ENCODE data around the gene OAS2.
"Not testable (repeated sequence)": the region's sequence is repeated elsewhere in the genome, so short reads cannot be mapped to it uniquely, and the experiment has no call there.

Gene OAS2

DNA sequence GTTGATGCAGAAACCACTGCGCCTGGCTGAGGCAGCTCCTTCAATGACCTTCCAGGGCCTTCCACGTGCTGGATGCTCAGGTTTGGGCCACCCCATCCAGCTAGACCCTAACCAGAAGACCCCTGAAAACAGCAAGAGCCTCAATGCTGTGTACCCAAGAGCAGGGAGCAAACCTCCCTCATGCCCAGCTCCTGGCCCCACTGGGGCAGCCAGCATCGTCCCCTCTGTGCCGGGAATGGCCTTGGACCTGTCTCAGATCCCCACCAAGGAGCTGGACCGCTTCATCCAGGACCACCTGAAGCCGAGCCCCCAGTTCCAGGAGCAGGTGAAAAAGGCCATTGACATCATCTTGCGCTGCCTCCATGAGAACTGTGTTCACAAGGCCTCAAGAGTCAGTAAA is 29.5 kb upstream of the OAS2 start:
- DNase-seq (ENCODE audit: low read depth): no peak

DNA sequence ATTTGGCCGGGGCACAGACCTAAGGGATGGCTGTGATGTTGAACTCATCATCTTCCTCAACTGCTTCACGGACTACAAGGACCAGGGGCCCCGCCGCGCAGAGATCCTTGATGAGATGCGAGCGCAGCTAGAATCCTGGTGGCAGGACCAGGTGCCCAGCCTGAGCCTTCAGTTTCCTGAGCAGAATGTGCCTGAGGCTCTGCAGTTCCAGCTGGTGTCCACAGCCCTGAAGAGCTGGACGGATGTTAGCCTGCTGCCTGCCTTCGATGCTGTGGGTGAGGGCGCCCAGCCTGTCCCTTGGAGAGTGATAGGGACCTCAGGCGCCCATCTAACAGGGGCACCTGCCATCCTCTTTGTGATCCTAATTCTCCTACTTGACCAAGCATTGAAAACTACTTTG is 27.6 kb upstream of the OAS2 start:
- no peak for DNase-seq (ENCODE audit: low read depth)

DNA sequence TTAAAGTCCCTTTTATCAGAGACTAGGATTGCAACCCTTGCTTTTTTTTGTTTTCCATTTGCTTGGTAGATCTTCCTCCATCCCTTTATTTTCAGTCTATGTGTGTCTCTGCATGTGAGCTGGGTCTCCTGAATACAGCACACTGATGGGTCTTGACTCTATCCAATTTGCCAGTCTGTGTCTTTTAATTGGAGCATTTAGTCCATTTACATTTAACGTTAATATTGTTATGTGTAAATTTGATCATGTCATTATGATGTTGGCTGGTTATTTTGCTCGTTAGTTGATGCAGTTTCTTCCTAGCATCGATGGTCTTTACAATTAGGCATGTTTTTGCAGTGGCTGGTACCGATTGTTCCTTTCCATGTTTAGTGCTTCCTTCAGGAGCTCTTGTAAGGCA is 21.2 kb upstream of the OAS2 start:
- not testable (repeated sequence) for DNase-seq (ENCODE audit: low read depth)

DNA sequence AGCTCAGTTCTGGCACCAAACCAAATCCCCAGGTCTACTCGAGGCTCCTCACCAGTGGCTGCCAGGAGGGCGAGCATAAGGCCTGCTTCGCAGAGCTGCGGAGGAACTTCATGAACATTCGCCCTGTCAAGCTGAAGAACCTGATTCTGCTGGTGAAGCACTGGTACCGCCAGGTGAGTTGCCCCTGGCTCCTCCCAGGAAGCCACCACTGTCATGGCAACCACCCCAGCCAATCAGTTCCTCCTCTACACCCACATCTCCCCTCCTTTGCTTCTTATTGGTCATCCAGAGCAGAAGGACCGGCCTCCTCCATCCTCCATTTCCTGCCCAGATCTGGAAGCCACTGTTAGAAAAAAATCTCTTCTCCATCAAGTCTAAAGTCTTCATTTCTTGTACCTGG is 17.2 kb upstream of the OAS2 start:
- no peak for DNase-seq (ENCODE audit: low read depth)

DNA sequence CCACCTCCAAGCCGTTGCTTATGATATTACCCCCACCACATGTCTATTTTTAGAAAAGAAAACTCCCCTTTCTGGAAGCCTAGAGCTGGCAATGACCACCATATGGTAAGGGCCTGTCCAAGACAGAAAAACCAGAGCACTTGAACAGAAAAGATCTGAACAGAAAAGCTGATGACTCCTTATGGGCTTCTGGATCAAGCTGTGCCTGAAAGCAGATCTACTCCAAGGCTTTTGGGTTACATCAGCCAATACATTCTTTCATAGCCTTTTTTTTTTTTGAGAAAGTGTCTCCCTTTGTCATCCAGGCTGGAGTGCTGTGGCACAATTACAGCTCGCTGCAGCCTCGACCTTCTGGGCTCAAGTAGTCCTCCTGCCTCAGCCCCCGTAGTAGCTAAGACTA is 16.8 kb upstream of the OAS2 start:
- no peak for DNase-seq (ENCODE audit: low read depth)

DNA sequence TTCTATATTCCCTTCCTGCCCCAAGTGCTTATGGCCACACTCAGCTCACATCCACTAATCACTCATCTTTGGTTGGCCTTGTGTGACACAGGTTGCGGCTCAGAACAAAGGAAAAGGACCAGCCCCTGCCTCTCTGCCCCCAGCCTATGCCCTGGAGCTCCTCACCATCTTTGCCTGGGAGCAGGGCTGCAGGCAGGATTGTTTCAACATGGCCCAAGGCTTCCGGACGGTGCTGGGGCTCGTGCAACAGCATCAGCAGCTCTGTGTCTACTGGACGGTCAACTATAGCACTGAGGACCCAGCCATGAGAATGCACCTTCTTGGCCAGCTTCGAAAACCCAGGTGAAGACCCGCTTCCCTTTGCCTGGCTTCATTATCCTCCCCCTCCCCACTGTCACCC is 15.8 kb upstream of the OAS2 start:
- DNase-seq (ENCODE audit: low read depth): no peak

DNA sequence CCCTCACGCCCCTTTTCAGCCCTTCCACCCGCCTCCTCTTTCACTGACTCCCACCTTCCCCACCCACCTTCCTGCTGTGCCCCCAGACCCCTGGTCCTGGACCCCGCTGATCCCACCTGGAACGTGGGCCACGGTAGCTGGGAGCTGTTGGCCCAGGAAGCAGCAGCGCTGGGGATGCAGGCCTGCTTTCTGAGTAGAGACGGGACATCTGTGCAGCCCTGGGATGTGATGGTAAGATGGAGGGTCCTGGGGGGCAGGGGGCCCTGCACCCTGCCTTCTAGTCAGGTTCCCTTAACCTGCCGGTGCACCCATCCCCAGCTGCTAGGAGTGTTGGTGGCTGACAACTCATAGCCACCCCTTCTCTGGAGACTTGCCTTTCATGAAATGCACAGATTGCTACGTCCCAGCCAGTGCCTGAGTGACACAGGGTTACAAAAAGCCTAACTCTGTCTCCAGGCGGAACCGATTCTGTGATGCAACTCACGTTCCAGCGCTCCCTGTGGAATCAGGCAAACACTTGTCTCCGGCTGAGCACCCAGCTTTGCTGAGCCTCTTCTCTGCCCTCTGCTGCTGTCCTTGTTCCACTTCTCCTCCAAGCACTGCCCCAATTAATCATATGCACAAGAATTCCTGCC is 15.0 kb upstream of the OAS2 start:
- DNase-seq (ENCODE audit: low read depth): no peak

DNA sequence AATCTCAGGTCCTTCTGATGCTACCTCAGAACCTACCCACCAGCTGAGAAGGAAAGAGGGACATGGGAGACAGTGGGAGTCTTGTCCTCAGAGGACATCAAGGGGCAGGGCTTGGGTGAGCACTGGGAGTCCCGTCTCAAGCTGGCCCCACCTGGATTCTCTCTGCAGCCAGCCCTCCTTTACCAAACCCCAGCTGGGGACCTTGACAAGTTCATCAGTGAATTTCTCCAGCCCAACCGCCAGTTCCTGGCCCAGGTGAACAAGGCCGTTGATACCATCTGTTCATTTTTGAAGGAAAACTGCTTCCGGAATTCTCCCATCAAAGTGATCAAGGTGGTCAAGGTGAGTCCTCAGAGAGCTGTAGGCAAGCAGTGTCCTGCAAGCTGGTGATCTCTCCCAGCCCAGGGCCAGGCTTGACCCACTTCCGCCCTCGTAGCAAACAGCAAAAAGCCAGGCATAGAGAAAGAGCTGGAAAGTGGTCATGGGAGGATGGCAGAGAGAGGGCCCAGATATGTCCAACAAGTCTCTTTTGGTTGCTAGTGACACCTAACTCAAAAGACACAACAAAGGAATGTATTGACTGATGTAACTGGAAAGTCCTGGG is 14.2 kb upstream of the OAS2 start:
- DNase-seq (ENCODE audit: low read depth): no peak

DNA sequence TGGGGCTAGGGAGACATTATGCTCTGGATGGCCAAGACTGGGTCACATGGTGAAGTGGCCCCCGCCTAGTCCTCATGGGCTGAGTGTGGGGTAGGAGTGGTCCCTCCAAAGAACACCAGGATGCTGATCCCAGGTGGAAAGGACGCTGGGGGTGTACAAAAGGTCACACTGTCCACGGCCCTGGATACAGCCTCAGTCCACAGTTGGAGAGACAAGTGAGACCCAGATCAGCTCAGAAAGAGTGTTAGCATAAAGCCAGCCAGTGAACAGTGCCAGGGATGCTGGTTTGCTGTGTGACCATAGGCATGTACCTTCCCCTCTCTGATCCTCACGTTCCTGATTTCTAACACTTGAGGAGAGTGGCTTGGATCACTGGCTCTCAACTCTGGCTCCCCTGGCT is 13.4 kb upstream of the OAS2 start:
- DNase-seq (ENCODE audit: low read depth): no peak

DNA sequence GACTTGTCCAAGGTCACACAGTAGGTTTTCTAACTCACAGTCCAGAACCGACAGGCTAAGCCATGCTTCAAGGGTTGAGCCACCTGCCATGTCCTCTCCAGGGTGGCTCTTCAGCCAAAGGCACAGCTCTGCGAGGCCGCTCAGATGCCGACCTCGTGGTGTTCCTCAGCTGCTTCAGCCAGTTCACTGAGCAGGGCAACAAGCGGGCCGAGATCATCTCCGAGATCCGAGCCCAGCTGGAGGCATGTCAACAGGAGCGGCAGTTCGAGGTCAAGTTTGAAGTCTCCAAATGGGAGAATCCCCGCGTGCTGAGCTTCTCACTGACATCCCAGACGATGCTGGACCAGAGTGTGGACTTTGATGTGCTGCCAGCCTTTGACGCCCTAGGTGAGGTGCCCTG is 12.7 kb upstream of the OAS2 start:
- no peak for DNase-seq (ENCODE audit: low read depth)

DNA sequence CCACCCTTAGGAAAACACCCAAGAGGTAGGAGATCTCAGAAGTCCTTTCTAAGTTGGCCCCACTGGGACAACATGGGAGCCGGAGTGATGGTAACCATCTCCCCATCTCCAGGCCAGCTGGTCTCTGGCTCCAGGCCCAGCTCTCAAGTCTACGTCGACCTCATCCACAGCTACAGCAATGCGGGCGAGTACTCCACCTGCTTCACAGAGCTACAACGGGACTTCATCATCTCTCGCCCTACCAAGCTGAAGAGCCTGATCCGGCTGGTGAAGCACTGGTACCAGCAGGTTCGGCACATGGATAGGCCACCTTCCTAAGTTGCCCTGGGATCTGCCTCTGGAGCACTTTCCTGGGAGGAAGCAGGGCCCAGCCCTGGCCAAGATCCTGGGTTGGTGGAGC is 11.0 kb upstream of the OAS2 start:
- DNase-seq (ENCODE audit: low read depth): no peak

DNA sequence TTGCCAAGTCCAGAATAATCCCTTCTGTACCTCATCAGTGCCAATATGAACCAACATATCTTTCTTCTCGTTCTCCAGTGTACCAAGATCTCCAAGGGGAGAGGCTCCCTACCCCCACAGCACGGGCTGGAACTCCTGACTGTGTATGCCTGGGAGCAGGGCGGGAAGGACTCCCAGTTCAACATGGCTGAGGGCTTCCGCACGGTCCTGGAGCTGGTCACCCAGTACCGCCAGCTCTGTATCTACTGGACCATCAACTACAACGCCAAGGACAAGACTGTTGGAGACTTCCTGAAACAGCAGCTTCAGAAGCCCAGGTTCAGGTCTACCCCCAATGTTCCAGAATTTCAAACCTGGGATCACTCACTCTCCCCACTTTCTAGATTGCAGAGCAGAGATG is 10.5 kb upstream of the OAS2 start:
- DNase-seq (ENCODE audit: low read depth): no peak

DNA sequence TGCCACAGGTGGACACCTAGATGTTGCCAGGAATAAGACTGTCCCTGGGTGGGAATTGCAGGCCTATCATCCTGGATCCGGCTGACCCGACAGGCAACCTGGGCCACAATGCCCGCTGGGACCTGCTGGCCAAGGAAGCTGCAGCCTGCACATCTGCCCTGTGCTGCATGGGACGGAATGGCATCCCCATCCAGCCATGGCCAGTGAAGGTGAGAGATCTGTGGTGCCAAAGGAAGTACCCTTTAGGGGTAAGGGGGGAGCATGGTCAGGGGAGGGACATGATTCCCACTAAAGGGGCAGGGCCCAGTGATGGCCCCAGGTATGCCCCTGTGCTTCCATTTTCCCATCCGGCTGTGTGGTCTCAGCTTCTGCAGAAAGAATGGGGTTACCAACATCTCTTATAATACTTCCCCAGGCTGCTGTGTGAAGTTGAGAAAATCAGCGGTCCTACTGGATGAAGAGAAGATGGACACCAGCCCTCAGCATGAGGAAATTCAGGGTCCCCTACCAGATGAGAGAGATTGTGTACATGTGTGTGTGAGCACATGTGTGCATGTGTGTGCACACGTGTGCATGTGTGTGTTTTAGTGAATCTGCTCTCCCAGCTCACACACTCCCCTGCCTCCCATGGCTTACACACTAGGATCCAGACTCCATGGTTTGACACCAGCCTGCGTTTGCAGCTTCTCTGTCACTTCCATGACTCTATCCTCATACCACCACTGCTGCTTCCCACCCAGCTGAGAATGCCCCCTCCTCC is 8.6 kb upstream of the OAS2 start:
- no peak for DNase-seq (ENCODE audit: low read depth)

DNA sequence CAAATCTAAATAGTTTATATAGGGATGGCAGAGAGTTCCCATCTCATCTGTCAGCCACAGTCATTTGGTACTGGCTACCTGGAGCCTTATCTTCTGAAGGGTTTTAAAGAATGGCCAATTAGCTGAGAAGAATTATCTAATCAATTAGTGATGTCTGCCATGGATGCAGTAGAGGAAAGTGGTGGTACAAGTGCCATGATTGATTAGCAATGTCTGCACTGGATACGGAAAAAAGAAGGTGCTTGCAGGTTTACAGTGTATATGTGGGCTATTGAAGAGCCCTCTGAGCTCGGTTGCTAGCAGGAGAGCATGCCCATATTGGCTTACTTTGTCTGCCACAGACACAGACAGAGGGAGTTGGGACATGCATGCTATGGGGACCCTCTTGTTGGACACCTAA is 7.9 kb upstream of the OAS2 start:
- no peak for DNase-seq (ENCODE audit: low read depth)

DNA sequence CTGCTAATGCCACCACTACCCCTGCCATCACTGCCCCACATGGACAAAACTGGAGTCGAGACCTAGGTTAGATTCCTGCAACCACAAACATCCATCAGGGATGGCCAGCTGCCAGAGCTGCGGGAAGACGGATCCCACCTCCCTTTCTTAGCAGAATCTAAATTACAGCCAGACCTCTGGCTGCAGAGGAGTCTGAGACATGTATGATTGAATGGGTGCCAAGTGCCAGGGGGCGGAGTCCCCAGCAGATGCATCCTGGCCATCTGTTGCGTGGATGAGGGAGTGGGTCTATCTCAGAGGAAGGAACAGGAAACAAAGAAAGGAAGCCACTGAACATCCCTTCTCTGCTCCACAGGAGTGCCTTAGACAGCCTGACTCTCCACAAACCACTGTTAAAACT is 7.1 kb upstream of the OAS2 start:
- DNase-seq (ENCODE audit: low read depth): no peak

DNA sequence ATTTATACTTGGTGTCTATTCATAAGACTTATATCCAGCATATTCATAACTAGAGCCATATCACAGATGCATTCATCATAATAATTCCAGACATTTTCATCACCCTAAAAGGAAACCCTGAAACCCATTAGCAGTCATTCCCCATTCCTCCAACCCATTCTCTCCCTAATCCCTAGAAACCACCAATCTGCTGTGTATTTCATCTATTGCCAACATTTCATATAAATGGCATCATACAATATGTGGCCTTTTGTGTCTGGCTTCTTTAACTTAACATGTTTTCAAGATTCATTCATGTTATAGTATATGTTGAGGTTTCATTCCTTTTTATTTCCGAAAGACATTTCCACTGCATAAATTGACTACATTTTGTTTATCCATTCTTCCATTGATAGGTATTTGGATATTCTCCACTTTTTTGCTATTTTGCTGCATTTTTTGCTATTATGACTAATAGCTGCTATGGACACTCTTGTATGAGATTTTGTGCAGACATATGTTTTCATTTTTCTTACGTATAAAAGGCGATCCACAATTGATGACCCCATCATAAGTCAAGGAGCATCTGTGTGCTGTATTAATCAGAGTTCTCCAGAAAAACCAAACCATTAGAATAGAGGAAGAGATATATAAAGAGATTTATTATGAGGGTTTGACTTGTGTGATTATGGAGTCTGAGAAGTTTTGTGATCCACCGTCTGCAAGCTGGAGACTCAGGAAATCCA is 5.1 kb upstream of the OAS2 start:
- DNase-seq (ENCODE audit: low read depth): no peak

DNA sequence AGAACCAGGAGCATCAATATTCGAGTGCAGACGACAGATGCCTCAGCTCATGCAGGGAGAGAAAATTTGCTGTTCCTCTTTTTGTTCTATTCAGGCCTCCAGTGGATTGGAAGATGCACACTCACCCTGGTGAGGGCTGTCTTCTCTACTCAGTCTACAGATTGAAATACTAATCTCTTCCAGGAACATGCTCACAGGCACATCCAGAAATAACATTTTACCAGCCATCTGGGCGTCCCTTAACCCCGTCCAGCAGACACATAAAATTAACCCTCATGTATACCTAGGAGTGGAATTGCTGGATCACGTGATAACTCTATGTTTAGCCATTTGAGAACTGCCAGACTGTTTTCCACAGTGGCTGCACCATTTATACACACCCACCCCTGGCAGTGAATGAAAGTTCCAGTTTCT is 4.5 kb upstream of the OAS2 start:
- DNase-seq (ENCODE audit: low read depth): no peak

DNA sequence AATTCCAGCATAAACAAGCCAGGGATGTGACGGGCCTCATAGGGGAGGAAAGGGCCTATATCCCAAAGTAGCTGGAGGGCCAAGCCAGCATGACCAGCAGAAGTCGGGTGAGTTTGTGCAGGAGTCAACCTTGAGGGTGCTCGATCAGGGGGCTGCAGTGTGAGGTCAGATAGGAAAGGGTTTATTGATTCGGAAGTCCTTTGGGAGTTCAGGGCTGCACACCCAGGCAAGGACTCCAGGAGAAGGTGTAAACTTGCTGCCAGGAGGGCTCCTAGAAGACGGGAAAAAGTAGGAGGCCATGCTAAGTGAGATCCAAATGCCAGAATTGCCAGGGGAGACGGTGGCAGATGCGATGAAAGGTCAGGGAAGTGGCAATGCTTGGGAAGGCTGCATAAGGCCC is 3.4 kb upstream of the OAS2 start:
- DNase-seq (ENCODE audit: low read depth): no peak

DNA sequence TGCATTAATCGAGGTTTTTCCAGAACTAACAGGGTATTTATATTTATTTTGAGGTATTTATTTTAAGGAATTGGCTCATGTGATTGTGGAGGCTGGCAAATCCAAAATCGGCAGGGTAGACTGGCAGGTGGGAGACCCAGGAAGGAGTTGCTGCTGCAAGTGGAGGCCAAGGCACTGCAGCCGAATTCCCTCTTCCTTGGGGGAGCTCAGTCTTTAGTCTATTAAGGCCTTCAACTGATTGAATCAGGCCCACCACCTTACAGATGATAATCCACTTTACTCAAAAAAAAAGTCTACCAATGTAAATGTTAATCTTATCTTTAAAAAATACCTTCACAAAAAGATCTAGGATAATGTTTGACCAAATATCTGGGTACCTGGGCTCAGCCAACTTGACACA is 1.2 kb upstream of the OAS2 start:
- DNase-seq (ENCODE audit: low read depth): no peak

DNA sequence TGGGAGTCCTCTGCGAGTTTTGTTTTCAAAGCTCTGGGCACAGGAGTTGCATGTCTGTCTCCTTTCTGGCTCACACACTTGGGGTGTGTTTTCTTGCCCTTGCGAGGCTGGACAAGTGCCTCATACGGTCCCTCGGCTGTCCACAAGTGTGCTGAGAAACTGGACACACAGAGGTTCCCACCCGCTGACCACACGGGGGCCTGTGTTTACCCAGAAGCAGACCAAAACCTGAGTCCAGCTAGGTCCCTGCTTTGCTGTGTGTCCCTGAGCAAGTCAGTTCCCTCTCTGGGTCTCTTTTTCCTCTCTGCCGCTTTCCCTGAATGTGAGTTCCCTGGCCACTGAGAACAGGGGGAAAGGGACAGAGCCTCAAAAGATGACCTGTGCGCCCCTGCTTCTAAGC is 678 bp upstream of the OAS2 start:
- no peak for DNase-seq (ENCODE audit: low read depth)

DNA sequence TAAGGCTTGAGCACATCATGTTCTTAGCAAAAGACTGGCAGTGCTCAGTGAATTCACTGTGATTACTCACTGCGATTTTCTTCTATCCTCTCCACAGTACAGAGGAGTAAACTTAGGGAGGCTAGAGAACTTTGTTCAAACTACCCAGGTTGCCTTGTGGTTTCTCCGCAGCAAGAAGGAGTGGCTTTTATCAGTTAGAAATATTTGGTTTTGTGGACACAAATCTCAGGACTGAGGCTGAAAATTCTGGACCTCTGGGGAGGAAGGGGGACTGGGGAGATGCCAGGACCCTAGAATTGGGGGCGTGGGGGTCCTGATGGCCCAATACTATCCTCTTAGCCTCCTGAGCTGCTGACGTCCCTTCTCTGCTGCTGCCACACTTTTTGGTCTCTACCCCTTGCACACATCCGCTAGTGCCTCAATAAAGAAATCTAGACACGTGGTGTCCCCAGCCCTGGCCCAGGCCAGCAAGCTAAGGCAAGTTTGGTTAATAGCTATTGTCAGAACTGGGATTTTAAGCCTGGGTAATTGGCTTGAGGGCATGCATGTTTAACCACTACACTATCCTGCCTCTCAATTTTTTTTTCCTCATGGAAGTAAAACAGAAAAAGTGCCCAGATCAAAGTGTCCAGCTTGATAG is 842 bp downstream of the OAS2 start:
- DNase-seq (ENCODE audit: low read depth): no peak

DNA sequence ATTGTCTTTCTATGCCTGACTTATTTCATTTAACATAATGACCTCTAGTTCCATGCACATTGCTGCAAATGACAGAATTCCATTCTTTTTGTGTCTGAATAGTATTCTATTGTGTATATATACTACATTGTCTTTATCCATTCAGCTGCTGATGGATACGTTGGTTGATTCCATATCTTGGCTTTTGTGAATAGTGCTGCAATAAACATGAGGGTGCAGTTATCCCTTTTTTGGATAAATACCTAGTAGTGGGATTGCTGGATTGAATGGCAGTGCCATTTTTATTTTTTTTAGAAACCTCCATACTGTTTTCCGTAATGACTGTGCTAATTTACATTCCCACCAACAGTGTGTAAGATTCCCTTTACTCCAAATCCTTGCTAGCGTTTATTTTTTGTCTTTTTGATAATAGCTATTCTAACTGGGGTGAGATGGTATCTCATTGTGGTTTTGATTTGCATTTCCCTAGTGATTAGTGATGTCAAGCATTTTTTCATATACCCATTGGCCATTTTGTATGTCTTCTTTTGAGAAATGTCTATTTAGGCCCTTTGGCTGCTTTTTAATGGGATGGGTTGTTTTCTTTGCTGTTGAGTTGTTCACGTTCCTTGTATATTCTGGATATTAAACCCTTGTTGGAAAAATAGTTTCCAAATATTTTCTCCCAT is 2.3 kb downstream of the OAS2 start:
- DNase-seq (ENCODE audit: low read depth): no peak
